GM18505 (cell line): ENCODE measurements around the gene KDM4B.

Experiments used
- ATAC-seq: cut with Tn5 transposase; IDR thresholded peaks from one replicate; pipeline ENCODE4 v1.9.1; 2021; ENCODE audit not compliant: unreplicated experiment
- POLR2A ChIP-seq: IDR thresholded peaks from 4 replicates; pipeline ENCODE4 v1.6.1; 2011; ENCODE audit warnings: borderline replicate concordance; ENCODE audit not compliant: insufficient read depth, insufficient read length; ENCODE audit errors: extremely low read depth

Gene KDM4B

GRCh38 chr19:5107432-5108122 lies 138.7 kb downstream of the KDM4B start:
- no peak for TF ChIP-seq POLR2A
- no peak for ATAC-seq

- ATAC-seq: no peak
- TF ChIP-seq POLR2A: no peak
These were observed 139.2 kb downstream of the KDM4B start for GRCh38 chr19:5108123-5108596.

GRCh38 chr19:5108866-5109265 lies 140.0 kb downstream of the KDM4B start:
- no peak for TF ChIP-seq POLR2A
- no peak for ATAC-seq

- TF ChIP-seq POLR2A: no peak
- no peak for ATAC-seq
These were observed 140.6 kb downstream of the KDM4B start for GRCh38 chr19:5109560-5109959.

- no peak for ATAC-seq
- TF ChIP-seq POLR2A: no peak
These were observed 141.6 kb downstream of the KDM4B start for GRCh38 chr19:5110546-5110945.

- ATAC-seq: no peak
- no peak for TF ChIP-seq POLR2A
These were observed 142.1 kb downstream of the KDM4B start for GRCh38 chr19:5111051-5111450.

GRCh38 chr19:5112175-5112574 lies 143.3 kb downstream of the KDM4B start:
- no peak for TF ChIP-seq POLR2A
- ATAC-seq: no peak

GRCh38 chr19:5112681-5113575 lies 144.0 kb downstream of the KDM4B start:
- ATAC-seq: no peak
- TF ChIP-seq POLR2A: no peak

GRCh38 chr19:5113633-5114586 lies 145.0 kb downstream of the KDM4B start:
- no peak for TF ChIP-seq POLR2A
- ATAC-seq: no peak

- ATAC-seq: no peak
- no peak for TF ChIP-seq POLR2A
These were observed 145.8 kb downstream of the KDM4B start for GRCh38 chr19:5114727-5115126.

- no peak for TF ChIP-seq POLR2A
- no peak for ATAC-seq
These were observed 146.4 kb downstream of the KDM4B start for GRCh38 chr19:5115351-5115750.

GRCh38 chr19:5115771-5116202 lies 146.9 kb downstream of the KDM4B start:
- no peak for ATAC-seq
- TF ChIP-seq POLR2A: no peak

GRCh38 chr19:5116292-5116691 lies 147.4 kb downstream of the KDM4B start:
- ATAC-seq: no peak
- no peak for TF ChIP-seq POLR2A
